GM19328 (cell line): ENCODE results near the gene FRMD3.

Experiments used
- ATAC-seq: cut with Tn5 transposase; IDR thresholded peaks from one replicate; pipeline ENCODE4 v1.9.1; 2021; ENCODE audit warnings: mild to moderate bottlenecking, moderate library complexity; ENCODE audit not compliant: unreplicated experiment

FRMD3 gene

DNA sequence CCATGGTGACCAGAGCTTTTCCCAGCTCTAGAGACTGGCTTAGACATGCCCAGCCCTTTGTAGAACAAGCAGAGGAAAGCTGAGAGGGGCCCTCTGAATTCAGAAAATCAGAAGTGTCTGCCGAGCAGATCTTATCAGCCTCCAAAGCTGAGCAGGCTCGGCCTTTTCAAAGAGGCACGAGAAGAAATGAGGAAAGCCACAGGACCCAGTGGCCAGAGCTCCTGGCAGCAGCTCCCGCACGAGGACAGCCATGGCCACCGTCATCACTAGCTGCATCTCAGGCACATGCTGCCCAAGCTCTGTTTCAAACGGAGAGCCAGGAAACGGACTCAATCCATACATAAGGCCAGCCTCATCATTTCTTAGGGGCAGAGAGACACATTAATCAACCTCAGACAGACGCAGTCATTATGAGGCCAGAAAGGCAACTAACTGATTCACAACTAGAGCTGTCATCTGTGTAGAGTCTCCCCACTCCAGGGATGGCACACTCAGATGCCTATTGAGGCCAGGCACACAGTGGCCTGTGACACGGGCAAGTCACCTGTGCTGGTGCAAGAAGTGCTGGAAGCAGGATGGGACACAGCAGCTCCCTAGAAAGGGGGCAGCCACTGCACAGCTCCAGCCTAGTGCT lies 194.7 kb downstream of the FRMD3 start:
- no peak for ATAC-seq

DNA sequence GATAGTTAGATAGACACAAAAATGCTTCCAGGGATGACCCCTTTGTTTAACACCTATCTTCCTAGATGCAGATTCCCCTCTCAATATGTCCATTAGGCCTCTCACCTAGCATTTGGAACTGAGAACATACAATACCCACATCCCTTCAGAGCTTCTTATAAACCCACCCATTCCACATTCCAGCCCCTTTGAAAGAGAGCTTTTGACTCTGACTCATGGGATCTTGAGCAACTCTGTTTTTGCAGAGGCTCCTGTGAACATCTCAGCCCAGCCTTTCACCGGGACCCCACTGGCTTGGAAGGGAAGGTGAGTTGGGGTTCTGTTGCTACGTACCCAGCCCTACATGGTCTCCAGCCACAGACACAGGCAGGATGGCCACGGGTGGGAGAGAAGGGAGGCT lies 195.5 kb downstream of the FRMD3 start:
- no peak for ATAC-seq

GRCh38 chr9:83342006-83342405 lies 196.2 kb downstream of the FRMD3 start:
- no peak for ATAC-seq

- ATAC-seq: no peak
Observed at GRCh38 chr9:83340451-83340850, 197.8 kb downstream of the FRMD3 start.

GRCh38 chr9:83339435-83339834 lies 198.8 kb downstream of the FRMD3 start:
- no peak for ATAC-seq

DNA sequence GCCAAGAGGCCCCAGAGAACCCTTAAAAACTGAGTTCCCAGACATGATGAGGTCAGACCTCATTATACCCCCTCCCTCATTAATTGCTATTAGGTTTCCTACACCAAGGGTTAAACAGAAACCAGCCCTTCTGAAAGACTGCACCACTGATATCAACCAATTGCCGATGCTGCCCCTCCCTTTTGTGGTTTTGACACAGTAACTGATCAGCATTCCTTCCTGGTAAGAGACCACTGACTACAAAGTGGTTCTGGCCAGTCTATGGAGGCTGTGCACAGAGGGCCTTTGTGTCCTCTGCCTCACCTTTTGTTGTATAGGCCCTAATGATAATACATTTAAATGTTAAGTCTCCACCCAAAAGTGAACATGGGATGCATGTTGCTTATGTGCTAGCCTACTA lies 201.5 kb downstream of the FRMD3 start:
- ATAC-seq: no peak

GRCh38 chr9:83334320-83334719 lies 203.9 kb downstream of the FRMD3 start:
- no peak for ATAC-seq

- no peak for ATAC-seq
Observed at GRCh38 chr9:83330207-83331196, 207.7 kb downstream of the FRMD3 start.

GRCh38 chr9:83327750-83328622 lies 210.2 kb downstream of the FRMD3 start:
- no peak for ATAC-seq

DNA sequence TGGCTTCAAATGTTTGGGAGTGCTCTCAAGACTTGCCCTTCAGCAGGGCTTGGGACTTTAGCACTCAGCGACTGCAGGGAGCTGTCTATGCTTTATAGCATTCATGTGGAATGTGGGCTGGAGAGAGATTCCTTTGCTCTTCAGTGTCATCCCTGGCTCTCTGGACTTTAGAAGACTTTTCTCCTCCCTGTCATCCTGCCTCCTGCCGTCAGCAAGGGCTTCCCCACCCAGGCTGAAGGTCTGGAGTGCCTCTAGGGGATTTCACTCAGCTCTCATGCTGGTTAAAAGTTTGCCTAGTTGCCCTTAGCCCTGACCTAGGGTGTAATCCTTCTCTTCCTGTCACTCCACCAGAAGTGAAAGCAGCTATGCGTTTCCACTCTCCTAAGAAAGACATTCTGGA lies 210.9 kb downstream of the FRMD3 start:
- no peak for ATAC-seq

DNA sequence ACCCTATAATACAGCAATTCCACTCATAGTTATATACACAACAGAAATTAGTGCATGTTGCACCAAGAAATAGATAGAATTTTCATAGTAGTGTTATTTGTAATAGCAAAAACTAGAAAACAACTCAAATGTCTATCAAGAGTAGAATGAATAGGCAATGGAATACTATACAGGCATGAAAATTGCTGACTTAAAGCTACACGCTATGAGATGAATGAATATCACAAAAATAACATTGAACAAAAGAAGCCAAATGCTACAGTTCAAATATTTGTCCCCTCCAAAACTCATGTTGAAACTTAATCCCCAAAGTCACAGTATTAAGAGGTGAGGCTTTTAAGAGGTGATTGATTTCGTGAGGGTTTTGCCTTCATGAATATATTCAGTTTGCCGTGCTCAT lies 215.1 kb downstream of the FRMD3 start:
- ATAC-seq: no peak

DNA sequence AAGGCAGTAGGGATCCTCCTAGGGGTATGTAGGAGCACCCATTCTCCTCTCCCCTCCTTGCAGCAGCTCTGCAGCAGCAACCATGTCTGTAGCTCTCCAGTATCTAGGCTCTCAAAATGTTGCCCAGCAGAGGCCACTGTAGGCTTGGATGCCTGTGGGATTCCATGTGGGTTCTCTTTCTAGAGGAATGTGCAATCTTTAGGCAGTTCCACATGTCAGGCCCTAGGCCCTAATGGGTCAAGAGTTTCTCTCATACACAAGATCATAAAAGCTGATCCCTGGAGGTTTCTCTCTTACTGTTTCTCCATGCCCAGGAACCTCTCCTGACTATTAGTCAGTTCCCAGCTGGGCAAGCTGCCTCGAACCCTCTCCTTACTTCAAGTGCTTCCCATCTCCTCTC lies 215.8 kb downstream of the FRMD3 start:
- no peak for ATAC-seq

DNA sequence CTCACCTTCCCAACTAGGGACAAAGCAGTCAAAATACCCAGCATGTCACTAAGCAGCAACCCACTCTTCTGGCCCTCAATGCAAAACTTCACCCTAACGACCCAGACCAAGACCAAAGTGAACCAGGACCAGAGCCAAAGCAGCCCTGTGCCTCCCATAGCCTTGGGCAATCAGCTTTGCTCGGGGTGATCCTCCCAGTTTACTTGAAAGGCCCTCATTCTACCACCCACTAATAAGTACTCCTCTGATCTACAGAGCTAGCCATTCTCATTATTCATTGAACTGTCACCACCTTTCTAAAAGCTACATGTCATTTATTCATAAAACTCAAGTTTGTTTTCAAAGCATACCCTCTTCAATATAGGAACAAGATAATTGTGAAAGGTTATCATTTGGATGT lies 221.0 kb downstream of the FRMD3 start:
- ATAC-seq: no peak

GRCh38 chr9:83315649-83316048 lies 222.6 kb downstream of the FRMD3 start:
- ATAC-seq: no peak

DNA sequence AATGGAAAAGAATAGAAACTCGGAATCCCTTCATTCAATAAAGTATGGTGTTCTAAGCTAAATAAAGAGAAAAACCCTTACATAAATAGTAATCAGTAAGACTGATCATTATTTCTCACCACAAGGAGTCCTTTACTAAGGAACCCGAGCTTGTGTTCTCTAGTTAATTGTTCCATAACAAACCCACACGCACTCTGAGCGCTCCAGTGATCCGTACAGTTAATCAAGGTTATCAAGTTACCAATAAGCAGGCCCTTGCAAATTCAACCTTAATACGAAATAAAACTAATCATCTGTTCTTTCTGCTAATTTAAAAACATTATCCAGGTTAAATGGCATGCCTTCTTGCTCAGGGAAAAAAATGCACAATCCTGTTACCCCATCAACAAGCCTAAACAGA lies 224.4 kb downstream of the FRMD3 start:
- ATAC-seq: no peak

GRCh38 chr9:83312537-83312936 lies 225.7 kb downstream of the FRMD3 start:
- ATAC-seq: no peak

DNA sequence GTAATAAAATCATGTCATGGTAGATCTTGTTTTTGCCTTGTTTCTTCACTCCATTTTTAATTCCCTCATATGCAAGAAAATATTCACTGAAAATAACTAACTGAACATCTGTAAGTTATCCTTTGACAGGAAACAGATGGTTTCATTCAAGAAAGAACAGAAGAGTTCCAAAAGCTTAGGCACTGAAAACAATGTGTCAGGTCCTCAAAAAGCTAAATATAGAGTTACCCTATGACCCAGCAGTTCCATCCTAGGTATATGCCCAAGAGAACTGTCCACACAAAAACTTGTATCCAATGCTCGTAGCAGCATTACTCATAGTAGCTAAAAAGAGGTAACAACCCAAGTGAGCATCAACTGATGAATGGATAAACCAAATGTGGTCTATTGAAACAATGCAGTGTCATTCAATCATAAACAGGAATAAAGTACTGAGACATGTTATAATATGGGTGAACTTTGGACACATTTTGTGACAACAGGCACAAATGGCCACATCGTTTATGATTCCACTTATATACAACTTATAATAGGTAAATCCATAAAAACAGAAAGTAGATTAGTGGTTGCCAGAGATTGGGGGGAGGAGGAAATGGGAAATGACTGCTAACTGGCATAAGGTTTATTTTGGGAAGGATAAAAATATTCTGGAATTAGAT lies 231.0 kb downstream of the FRMD3 start:
- no peak for ATAC-seq

- no peak for ATAC-seq
Observed at GRCh38 chr9:83304686-83305085, 233.5 kb downstream of the FRMD3 start.

DNA sequence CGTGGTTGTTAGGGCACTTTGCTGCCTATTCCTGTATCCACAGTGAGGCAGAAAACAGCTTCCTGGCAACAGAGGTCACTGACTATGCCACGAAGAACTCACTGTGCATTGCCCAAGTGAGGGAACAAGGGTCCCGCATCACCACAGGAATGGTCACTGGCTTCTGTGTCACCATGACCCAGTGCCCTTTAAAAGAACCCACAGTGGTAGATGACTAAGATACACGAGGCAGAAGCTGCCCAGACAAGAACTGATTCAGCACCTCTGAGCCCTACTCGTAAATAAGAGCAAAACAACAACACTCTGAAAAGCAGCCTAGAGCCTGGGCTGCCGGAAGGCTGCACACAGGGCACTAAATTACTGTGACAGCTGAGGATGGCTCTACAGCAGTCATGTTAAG lies 238.6 kb downstream of the FRMD3 start:
- ATAC-seq: no peak

GRCh38 chr9:83299094-83299493 lies 239.1 kb downstream of the FRMD3 start:
- ATAC-seq: no peak

DNA sequence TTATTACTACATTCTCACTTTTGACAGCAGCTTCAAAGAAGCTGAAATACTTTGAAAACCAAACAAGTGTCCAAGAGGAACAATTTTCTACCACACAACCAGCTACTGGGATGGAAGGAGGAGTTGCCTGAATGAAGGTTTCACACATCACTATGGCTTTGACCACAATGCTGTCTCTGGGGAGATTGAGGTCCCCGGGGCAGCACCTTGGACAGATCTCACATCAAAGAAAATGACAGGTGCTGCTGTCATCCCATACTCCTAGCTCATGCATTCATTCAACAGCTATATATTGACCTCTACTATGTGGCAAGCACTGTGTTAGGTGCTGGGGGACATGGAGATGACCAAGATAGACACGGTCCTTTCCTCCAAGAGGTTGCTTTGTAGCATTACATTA lies 242.1 kb downstream of the FRMD3 start:
- no peak for ATAC-seq
